ENCODE measurements around the gene OAF.

GRCh38 chr11:120222916-120223315 lies 12.1 kb downstream of the OAF start:
- TF ChIP-seq POLR2A (IDR thresholded peaks at IDR 0.05) = no peak
- TF ChIP-seq CTCF (IDR thresholded peaks at IDR 0.05) = no peak

All from heart left ventricle (tissue), 13 donors.